ENCODE results near the gene PDZRN4.

DNA sequence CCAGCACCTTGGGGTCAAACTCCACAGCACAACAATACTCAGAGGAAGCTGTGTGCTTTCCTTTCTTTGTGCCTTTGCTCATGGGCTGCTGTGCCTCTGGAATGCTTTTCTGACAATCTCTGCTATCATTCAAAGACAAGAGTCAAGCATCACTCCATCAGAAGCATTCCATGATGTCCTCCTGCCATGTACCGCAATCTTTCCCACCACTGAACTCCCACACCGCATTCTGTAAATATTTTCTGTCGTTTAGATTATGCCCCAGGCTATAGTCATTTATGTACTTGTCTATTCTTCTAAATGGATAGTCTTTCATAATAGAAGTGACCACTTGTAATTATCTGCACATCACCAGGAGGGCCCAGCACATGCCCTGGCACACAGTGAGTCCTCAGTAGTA is 327.8 kb downstream of the PDZRN4 start:
- TF ChIP-seq CTCF (IDR thresholded peaks at IDR 0.05) = no peak
- TF ChIP-seq POLR2A (IDR thresholded peaks at IDR 0.05) = no peak

All from adrenal gland (tissue), 5 donors.